ENCODE results near the gene TBC1D22B.

DNA sequence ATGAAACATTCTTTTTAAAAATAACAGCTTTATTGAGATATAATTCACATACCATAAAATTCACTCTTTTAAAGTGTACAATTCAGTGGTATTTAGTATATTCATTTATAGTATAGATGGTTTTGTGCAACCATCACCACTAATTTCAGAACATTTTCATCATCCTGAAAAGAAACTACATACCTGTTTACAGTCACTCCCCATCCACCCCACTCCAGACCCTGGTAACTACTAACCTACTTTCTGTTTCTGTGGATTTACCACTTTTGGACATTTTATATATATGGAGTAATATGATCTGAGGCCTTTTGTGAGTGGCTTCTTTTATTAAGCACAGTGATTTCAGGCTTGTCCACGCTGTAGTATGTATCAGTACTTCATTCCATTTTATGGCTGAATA is 2.9 kb downstream of the TBC1D22B start:
- TF ChIP-seq, protein P1, sequence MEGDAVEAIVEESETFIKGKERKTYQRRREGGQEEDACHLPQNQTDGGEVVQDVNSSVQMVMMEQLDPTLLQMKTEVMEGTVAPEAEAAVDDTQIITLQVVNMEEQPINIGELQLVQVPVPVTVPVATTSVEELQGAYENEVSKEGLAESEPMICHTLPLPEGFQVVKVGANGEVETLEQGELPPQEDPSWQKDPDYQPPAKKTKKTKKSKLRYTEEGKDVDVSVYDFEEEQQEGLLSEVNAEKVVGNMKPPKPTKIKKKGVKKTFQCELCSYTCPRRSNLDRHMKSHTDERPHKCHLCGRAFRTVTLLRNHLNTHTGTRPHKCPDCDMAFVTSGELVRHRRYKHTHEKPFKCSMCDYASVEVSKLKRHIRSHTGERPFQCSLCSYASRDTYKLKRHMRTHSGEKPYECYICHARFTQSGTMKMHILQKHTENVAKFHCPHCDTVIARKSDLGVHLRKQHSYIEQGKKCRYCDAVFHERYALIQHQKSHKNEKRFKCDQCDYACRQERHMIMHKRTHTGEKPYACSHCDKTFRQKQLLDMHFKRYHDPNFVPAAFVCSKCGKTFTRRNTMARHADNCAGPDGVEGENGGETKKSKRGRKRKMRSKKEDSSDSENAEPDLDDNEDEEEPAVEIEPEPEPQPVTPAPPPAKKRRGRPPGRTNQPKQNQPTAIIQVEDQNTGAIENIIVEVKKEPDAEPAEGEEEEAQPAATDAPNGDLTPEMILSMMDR (IDR thresholded peaks at IDR 0.05; ENCODE audit: low read depth, low read length, poor library complexity, severe bottlenecking) = no peak
- no peak for TF ChIP-seq EZH2phosphoT487 (IDR thresholded peaks at IDR 0.05; ENCODE audit: borderline replicate concordance, low read length)

All from DOHH2 (cell line).